ENCODE data around the gene ZNRF2.

DNA sequence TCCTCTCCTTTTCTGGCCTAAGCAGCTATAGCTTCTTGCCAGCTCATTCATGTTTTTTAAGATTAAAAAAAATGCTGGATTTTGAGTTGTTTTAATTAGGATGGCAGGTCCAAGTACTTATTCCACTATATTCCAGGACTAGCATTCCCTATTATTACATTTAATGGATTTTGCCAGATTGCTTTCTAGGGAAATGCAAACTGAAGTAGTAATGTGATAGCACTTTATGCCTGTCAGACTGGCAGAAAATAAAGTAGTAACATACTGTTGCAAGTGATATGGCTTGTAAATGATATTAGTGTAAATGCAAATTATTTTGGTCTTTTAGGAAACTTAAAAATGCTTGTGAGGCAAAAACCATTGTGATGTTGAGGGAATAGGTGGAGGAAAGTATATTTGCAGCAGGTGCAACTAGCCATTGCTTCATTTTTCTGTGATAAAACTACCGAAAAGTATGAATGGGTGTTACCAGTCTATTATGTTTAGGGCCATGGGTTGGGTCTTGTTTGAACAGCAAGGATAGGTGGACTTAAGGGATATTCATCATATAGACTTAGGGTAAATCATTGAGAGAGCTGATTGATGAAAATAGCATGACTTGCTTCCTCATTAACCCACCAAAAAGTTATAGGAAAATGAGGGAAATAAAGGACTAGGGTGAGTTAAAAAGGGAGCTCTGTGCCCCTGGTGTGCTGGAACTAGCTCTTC is 19.9 kb downstream of the ZNRF2 start:
- TF ChIP-seq, protein P1, sequence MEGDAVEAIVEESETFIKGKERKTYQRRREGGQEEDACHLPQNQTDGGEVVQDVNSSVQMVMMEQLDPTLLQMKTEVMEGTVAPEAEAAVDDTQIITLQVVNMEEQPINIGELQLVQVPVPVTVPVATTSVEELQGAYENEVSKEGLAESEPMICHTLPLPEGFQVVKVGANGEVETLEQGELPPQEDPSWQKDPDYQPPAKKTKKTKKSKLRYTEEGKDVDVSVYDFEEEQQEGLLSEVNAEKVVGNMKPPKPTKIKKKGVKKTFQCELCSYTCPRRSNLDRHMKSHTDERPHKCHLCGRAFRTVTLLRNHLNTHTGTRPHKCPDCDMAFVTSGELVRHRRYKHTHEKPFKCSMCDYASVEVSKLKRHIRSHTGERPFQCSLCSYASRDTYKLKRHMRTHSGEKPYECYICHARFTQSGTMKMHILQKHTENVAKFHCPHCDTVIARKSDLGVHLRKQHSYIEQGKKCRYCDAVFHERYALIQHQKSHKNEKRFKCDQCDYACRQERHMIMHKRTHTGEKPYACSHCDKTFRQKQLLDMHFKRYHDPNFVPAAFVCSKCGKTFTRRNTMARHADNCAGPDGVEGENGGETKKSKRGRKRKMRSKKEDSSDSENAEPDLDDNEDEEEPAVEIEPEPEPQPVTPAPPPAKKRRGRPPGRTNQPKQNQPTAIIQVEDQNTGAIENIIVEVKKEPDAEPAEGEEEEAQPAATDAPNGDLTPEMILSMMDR (IDR thresholded peaks at IDR 0.05; ENCODE audit: insufficient read depth, low read length, poor library complexity, severe bottlenecking) = no peak
- no peak for TF ChIP-seq EZH2phosphoT487 (conservative IDR thresholded peaks at IDR 0.05; ENCODE audit: low read length)

All from SU-DHL-6 (cell line).